GM19043 (cell line): ENCODE measurements around the gene RCOR3.
"Not testable (repeated sequence)": the region's sequence is repeated elsewhere in the genome, so short reads cannot be mapped to it uniquely, and the experiment has no call there.

Experiments
- ATAC-seq: cut with Tn5 transposase; IDR thresholded peaks from one replicate; pipeline ENCODE4 v1.9.1; 2021; ENCODE audit warnings: low read depth; ENCODE audit not compliant: unreplicated experiment

Gene RCOR3

DNA sequence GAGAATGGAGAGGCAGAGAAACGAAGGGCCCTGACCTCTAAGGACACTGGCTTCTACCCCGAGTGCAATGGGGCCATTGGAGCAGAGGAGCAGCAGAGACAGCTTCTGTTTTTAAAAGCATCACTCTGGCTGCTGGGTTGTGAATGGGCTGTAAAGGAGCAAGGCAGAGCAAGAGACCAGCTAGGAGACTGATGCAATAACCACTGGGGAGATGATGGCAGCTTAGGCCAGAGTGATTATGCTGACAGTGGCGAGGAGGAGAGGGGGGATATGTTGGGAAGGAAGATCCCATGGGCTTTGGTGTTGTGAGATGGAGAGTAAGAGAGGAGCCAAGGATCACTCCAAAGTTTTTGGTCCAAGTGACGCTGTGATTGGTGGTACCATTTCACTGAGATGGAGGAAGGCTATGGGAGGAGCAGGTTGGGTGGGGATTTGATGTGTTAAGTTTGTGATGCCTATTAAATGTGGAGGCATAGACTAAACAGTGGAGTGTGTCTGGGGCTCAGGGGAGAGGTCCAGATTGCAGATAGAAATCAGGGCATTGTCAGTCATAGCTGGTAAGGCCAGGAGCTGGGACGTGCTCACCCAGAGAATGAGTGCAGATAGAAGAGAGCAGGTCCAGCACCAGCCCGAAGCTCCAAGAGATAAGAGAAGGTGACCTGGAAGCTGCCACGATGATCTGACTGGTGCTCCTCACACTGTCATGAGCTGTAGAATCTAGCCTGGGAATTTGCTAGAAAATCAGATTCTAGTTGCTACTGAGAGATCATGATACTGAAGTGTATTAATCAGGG is 78.5 kb downstream of the RCOR3 start:
- ATAC-seq, result no peak

DNA sequence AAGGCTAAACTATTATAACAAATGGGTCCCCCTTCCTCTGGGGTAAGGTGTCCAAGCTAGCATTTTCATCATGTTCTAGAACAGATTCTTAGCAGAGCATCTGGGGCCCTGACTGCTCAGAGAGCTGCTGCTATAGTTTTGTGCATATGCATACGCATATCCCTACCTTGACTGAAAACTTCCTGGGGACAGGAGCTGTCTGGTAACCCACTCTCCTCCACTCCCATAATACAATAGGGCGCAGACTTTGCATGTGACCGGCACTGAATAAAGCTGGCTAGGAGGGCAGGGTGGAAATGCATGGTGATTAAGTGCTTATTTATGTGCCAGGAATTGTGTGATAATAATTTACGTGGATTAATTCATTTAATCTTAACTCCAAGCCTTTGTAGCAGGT is 79.1 kb downstream of the RCOR3 start:
- ATAC-seq, result no peak

DNA sequence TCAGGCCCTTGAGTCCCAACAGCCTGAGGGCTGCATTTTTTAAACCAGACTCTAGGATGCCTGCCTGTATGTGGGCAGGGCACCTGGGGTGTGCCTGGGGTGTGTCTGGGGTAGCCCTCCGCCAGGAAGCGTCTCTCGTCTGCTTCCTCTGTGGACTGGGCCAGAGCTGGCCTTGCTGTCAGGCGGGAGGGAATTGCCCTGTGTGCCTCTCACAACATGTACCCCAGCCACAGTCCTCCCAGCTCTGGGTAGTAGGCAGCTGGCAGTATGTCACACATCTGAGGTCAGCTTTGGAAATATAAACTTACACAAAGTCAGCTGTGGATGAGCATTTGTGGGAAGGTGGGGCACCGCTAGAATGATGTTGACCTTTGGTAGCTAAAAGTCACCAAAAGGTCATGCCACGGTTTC is 80.5 kb downstream of the RCOR3 start:
- ATAC-seq, result no peak

DNA sequence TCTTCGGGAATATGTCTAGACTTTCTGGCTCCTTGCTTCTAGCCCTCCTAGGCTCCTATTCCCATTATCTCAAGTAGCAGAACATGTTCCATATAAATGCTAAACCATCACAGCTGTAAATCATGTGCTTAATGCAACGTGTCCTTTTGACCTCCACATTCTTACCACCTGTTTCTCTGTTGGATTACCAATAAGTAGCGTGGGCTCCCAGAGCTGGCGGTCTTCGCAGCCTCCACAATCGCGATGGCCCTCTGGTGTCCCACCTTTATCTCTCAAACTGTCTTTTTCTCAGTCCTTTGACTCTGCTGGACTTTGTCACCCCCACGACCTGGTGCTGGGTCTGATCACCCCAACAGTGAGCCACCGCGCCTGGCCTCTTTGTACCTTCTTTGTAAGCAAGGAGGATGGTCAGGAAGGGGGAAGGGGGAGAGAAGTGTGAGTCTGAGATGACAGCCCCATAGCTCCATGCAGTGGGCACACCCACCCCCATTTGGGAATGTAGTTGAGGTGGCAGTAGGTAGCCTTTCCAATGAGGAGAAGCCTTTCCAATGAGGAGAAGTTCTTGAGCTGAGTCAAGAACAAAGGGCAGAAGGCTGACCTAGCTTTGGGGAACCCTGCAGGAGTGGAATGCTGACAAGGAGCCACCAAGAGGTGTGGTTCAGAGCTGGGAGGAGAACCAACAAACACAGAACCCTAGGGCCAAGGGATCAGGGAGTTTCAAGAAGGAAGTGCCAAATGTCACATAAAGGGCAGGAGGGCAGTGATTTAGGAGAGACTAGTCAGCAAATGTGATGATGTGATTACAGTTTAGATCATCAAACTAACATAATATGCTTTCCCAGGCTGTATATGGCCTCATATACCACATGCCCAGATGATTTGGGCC is 81.7 kb downstream of the RCOR3 start:
- no peak for ATAC-seq

DNA sequence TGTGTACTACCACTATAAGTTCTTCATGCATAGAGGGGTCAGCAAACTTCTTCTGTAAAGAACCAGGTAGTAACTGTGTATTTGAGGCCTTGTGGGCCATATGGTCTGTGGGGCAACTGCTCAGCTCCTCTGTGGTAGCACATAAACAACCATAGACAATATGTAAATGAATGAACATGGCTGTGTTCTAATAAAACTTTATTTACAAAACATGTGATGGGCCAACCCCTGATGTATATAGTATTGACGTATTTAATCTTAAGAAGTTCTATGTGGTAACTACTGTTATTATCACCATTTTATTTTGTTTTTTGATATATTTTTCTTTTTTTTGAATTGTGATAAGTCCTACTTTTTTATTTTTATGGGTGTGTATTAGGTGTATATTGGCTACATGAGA is 82.8 kb downstream of the RCOR3 start:
- no peak for ATAC-seq

DNA sequence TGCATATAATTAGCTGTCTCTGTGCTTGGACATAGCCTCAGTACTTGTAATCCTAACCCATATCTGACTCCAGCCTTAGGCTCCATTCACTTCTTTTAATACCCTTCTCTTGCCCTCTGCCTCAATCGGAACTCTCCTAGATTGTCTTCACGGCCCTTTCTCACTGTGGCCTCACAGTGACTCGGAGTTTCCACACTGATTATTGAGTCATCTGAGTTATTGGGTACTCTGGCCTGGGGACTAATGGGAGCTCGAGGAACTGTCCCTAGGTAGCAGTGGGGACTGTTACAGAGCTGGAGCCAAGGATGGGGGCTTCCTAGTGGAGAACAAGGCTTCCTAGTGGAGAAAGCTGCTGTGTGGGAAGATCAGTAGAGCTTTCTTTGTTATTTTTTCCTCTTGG is 84.4 kb downstream of the RCOR3 start:
- ATAC-seq, result no peak

DNA sequence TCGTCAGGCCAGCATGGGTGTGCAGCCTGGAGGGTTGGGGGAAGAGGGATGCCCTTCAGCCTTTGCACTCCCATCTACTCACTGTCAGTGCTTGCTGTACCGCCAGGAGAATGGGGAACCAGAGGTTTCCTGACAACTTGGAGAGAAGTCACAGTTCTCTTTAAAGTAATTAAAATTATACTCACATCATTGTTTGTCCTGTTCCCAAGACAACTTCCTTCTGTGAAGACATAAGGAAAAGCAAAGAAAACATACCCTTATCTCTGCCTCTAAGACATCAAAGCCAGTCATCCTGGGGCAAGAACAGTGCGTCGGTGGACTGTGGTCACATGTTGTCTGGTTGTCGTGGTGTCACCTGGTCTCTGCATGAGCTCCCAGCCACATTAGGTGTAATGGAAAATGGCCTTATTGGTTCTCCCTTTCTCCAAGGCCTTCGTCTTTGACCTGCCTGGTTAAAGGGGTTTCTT is 85.0 kb downstream of the RCOR3 start:
- no peak for ATAC-seq

DNA sequence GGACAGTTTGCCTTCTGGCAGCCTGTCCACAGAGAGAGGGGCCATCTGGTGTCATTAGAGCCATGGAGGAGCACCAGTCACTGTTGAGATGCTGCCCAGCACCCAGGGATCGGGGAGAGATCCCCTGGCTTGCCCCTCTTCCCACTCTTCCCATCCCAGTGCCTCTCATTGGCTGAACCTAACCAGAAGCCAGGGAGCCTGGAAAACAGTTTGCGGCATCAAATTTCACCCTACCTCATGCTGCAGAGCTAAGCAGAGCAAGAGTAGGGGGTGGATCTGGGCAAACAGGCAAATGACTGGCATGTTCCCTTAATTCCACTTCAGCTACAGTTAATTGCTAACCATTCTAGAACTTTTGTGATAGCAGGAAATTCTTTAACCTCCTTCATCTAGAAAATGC is 86.6 kb downstream of the RCOR3 start:
- ATAC-seq, result no peak

DNA sequence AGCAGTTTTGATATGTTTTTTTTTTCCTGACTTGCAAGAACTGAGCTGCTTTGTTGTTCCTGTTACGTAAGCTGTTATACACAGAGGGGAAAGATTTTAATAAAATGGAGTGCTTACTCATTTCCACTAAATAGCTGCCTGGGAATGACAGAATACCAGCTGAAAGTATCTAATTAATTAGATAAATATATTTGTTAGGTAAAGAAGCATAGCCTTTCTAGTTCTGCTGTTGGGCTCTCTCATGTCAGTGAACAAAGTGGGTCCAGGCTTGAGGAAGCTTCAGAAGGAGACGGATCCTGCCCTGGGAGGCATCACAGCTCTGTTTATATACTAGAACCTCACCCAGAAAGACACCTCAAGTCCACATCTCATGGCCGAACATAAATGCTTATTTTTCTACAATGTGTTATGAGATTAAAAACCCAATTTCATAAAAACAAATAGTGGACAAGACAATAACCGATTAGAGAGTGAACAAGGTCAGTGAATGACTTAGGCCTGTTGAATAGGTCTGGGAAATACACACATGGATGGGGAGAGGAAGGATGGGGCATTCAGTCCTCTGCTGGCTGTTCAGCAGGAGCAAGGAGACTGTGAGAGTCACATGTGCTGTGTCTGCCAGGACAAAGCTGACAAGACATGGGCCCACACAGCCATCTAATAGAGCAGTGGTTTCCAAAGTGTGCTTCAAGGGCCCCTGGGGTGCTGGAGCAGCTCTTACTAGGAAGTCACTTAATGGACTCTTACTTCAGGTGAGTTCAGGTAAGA is 88.1 kb downstream of the RCOR3 start:
- no peak for ATAC-seq

DNA sequence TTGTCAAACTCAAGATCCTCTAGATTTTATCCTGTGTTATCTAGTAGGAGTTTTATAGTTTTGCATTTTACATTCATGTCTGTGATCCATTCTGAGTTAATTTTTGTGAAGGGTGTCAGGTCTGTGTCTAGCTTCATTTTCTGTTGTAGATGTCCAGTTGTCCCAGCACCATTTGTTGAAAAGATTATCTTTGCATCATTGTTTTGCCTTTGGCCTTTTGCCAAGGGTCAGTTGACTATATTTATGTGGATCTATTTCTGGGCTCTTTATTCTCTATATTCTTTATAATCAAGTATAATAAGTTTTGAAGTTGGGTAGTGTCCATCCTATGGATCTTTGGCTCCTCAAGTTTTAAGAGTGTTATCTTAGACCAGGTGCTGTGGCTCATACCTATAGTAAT is 89.4 kb downstream of the RCOR3 start:
- ATAC-seq, result no peak

DNA sequence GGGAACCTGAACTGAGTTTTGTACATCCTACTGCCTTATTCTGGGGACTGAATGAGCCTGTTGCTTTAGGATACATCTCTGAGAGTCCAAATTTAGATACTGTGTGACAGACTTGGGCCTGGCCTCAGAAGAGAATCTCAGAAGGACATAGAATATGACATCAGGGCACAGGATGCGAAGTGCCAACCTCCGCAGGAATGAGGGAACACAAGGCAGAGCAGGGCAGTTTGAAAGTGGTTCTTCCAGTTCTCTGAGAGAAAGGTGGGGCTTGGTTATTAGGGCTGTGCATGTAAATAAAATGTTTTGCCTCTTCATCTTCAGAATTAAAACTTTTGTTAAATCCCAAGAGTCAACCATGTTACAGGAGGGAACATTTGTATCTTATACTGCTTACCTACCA is 90.6 kb downstream of the RCOR3 start:
- no peak for ATAC-seq

DNA sequence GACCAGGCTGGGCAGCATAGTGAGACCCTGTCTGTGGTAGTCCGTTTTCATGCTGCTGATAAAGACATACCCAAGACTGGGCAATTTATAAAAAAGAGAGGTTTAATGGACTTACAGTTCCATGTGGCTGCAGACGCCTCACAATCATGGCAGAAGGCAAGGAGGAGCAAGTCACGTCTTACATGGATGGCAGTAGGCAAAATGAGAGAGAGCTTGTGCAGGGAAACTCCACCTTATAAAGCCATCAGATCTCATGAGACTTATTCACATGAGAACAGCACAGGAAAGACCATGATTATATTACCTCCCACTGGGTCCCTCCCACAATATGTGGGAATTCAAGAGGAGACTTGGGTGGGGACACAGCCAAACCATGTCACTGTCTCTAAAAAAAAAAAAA is 92.9 kb downstream of the RCOR3 start:
- not testable (repeated sequence) for ATAC-seq

DNA sequence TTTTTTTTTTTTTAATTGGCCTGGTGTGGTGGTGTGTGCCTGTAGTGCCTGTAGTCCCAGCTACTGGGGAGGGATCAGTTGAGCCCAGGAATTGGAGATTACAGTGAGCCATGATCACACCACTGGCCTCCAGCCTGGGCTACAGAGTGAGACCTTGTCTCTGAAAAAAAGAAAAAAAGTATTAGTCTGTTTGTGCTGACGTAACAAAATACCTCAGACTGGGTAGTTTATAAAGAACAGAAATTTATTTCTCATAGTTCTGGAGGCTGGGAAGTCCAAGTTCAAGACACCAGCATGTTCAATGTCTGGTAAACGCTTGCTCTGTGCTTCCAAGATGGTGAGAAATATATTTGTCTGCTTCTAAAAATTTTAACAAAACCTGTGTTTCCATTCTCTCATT is 93.3 kb downstream of the RCOR3 start:
- no peak for ATAC-seq

DNA sequence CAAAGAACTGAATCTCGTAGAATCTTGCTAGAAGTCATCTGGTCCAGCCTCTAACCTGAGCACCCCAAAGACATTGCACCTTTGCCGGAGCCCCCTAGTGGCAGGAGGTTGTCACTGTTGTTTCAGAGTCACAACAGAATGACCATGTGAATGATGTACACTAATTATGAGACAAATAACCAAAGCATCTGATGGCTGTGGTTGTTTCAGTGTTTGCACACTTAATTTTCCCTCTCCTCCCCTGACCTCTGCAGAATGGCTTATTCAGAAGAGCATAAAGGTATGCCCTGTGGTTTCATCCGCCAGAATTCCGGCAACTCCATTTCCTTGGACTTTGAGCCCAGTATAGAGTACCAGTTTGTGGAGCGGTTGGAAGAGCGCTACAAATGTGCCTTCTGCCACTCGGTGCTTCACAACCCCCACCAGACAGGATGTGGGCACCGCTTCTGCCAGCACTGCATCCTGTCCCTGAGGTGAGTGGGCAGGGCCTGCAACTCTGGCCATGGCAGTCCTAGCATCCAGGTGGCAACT is 93.9 kb downstream of the RCOR3 start:
- peak; percentile 76 for ATAC-seq

DNA sequence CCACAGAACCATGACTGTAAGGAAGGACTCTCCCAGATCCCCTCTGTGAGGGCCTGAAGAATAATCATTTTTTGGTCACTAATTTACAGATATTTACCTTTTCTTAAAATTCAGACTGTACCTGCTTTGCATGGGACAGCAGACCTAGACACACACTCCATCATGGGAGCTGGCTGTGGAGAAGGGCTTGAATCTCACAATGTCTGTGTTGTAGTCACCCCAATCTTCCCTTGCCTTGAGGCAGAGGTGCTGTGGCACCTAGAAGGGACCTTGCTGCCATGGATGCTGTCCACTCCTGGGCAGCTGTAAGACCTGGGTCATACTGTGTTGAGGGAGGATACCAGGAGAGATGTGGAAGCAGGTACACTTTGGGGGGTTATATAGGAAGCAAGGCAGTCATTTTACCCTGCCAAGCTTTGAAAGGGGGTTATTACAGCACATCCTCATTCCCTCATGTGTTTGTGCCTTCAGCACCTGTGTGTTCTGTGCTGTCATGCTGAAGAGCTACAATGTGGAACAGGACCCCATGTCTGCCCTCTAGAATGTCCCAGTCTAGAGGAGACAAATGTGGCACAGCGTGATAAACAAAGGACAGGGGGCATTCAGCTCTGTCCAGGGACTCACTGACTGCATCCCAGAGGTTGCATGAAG is 94.5 kb downstream of the RCOR3 start:
- ATAC-seq, result peak; percentile 10

DNA sequence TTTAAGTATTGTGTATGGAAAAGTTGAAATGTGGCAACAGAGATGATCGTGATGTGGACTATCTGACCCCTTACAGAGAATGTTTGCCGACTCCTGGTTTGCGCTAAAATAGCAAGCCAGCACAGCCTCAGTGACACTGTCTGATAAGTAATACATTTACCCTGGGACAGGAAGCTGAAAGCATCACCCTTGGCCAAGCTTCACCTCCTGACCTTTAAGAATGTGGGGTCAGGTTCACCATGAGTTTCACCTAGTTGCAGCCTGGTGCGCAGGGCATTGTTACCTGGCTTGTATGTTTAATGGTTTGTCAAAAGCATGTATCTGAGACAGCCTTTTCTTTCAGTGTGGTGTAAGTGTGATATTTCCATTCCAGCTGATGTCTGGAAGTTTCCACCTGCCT is 96.7 kb downstream of the RCOR3 start:
- no peak for ATAC-seq

DNA sequence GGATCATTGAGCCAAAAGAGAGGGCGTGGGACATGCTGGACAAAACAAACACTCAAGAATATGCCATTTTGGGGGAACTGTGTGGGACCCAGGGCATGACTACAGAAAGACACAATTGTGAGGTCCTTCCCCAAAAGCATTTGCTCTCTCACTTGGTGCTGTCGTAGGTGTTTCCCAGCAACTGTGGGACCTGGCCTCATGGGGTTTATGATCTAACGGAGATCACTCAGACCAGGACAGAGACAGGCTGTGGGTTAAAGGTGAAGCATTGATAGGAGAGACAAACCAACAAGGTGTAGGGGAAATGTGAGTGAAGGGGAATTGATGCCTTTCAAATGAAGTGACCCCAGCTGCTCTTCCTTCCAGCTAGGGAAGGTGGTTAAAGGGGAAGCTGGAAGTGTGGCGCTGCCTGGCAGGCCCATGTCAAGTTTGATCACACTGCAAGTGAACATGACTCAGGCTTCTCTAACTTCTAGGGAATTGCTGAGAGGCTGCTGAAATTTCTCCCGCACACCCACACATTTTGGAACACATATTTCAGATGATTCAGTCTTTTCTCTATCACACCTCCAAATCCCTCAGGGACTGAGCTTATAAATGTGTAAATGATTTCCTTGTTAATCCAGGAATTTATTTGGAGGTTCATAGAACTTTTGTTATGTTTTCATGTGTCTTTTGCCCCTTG is 97.7 kb downstream of the RCOR3 start:
- no peak for ATAC-seq

DNA sequence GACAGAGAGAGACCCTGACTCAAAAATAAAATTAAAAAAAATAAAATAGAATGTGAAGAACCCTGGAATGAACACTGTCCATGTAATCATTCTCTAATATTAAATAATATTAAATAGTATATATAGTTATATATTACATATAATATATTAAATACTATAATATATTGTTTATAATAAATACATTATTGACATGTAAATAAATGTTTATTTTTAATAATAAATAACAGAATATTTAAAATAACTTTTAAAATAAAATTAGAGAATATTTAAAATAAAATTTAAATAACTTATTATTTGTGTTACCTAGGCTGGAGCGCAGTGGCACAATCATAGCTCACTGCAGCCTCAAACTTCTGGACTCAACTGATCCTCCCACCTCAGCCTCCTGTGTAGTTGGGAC is 99.5 kb downstream of the RCOR3 start:
- no peak for ATAC-seq

DNA sequence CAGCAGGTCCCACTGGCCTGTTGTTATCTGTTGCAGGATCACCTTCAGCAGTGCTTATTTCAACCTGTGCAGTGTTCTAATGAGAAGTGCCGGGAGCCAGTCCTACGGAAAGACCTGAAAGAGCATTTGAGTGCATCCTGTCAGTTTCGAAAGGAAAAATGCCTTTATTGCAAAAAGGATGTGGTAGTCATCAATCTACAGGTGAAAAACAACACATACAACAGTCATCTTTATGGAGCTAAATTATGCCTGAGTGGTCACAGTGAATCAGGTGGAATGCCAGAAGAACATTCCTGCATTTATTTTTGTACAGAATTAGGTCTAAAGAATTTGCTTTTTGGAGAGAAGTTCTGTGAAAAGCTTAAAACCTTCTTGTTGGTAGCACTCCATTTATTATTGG is 100.7 kb downstream of the RCOR3 start:
- no peak for ATAC-seq

DNA sequence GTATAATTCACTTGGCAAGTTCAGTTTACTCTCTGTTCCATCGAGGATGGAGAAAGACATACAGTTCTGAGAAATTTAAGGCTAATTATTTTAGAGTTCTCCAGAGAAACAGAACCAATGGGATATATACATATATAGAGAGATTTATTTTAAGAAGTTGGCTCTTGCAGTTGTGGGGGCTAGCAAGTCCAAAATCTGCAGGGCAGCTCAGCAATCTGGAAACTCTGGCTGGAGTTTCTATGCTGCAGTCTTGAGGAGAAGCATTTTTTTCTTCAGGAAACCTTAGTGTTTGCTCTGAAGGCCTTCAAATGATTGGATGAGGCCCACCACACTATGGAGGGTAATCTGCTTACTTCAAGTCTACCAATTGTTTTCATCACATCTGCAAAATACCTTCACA is 102.0 kb downstream of the RCOR3 start:
- ATAC-seq, result no peak
